Measurements from ENCODE around the gene CANT1.

CANT1 gene

DNA sequence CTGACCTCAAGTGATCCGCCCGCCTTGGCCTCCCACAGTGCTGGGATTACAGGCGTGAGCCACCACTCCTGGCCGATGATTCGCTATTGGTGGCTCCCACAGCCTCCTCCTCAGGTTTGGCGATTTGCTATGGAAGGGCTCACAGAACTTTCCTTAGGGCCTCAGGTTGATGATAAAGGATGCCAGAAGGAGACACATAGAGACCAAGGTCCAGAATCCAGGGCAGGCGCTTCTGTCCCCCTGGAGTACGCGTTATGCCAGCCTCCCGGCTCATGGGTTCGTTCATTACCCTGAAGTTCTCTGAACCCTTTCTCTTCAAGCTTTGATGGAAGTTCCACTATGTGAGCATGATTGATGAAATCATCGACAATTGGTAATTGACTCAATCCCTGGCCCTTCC is 49.8 kb downstream of the CANT1 start:
- Mint-ChIP-seq H3K9me3 (no peaks in the 10 kb centered on the region), H3K27ac (peak overlapping the region in 1 of 3 experiments; percentile 58), H3K4me3 (no peak overlapping the region), H3K4me1 (peaks cover 10% of the 10 kb centered on the region), H3K27me3 (ENCODE audit: low read depth) (peaks cover 15% of the 10 kb centered on the region), H3K36me3 (ENCODE audit: low read depth) (no peaks in the 10 kb centered on the region)
- TF ChIP-seq CTCF (IDR thresholded peaks at IDR 0.05; ENCODE audit: unreplicated experiment in 3 of 3) = no peak

GRCh38 chr17:78958641-78959127 is 50.9 kb downstream of the CANT1 start:
- peak overlapping the region in 2 of 3 experiments; percentile 82 to 84 for H3K27ac Mint-ChIP-seq
- peak overlapping the region in 1 of 3 experiments; percentile 0 for H3K4me3 Mint-ChIP-seq
- no peaks in the 10 kb centered on the region for H3K9me3 Mint-ChIP-seq
- peaks cover 14% of the 10 kb centered on the region for H3K4me1 Mint-ChIP-seq
- H3K36me3 Mint-ChIP-seq (ENCODE audit: low read depth) = no peaks in the 10 kb centered on the region
- H3K27me3 Mint-ChIP-seq (ENCODE audit: low read depth) = peaks cover 16% of the 10 kb centered on the region
- TF ChIP-seq CTCF (IDR thresholded peaks at IDR 0.05; ENCODE audit: unreplicated experiment in 3 of 3) = no peak

DNA sequence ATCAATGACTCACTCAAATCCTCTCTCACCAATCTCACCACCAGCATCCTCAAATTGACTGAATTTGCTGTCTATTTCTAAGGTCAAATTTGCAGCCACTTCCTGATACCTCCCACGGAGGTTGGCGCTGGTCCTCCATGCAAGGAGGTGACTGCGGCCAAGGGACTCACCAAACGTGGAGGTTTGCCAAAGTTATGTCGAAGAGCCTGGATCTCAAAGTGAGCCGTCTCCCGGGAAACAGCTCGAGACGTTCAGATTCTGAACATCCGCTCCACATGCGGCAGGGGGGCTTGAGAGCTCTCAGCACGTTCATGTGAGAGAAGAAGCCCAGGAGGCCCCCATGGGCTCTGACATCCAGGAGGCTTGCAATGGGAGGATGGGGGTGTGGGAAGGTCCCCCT is 52.4 kb downstream of the CANT1 start:
- peaks cover 16% of the 10 kb centered on the region for H3K27me3 Mint-ChIP-seq (ENCODE audit: low read depth)
- peaks cover 30% of the 10 kb centered on the region for H3K4me1 Mint-ChIP-seq
- H3K9me3 Mint-ChIP-seq = no peaks in the 10 kb centered on the region
- no peak overlapping the region for H3K4me3 Mint-ChIP-seq
- no peak for TF ChIP-seq CTCF (IDR thresholded peaks at IDR 0.05; ENCODE audit: unreplicated experiment in 3 of 3)
- no peaks in the 10 kb centered on the region for H3K36me3 Mint-ChIP-seq (ENCODE audit: low read depth)
- H3K27ac Mint-ChIP-seq = peak overlapping the region; percentile 35 to 77 (median 56)

DNA sequence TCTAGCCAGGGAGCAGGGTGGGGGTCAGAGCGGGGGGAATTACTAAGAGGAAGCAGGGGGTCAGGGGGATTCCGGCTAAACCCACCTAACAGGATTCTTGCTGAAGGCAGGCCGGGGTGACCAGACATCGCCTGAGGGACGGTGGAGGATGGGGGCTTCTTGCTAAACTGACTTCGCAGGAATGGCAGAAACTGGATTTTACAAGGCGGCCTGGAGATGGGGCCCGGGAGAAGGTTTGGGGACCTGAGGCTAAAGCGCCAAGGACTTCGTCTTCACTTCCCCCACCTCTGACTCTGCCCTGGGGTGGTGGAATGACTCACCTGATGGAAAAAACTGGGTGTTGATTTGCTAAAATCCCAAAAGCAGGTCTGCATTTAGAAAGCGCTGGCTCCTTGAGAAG is 53.3 kb downstream of the CANT1 start:
- Mint-ChIP-seq H3K4me1 (peaks cover 39% of the 10 kb centered on the region), H3K27me3 (ENCODE audit: low read depth) (peaks cover 12% of the 10 kb centered on the region), H3K4me3 (no peak overlapping the region), H3K9me3 (peaks cover 1% of the 10 kb centered on the region), H3K36me3 (ENCODE audit: low read depth) (no peaks in the 10 kb centered on the region), H3K27ac (peak overlapping the region; percentile 22 to 77 (median 35))
- no peak for TF ChIP-seq CTCF (IDR thresholded peaks at IDR 0.05; ENCODE audit: unreplicated experiment in 3 of 3)

DNA sequence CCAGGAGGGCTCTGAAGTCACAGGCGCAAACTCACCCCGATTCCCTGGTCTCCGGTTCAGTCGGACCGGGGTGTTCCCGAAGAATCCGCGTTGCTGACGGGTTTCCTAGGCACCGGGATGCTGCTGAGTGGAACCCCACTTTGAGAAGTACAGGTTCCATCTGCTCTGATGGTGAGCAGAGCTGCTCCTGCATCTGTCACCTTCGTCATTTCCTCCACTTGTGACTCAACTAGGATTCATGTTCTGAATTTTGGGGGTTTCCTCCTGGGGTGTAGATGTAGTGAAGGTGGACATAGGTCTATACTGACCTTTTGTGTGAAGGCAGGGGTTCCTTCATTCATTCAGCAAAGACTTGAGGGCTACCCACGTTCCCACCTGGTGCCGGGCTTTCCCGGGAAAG is 54.9 kb downstream of the CANT1 start:
- Mint-ChIP-seq H3K27me3 (ENCODE audit: low read depth) (peaks cover 7% of the 10 kb centered on the region), H3K9me3 (peaks cover 12% of the 10 kb centered on the region), H3K27ac (peak overlapping the region in 2 of 3 experiments; percentile 50 to 98), H3K4me1 (peaks cover 35% of the 10 kb centered on the region), H3K4me3 (no peak overlapping the region), H3K36me3 (ENCODE audit: low read depth) (no peaks in the 10 kb centered on the region)
- no peak for TF ChIP-seq CTCF (IDR thresholded peaks at IDR 0.05; ENCODE audit: unreplicated experiment in 3 of 3)
